ENCODE results near the gene MSI2.

GRCh38 chr17:57350266-57350665 lies 93.9 kb downstream of the MSI2 start:
- TF ChIP-seq CTCF (IDR thresholded peaks at IDR 0.05) (no peak), POLR2A (IDR thresholded peaks at IDR 0.05) (no peak)
